Endodermal cell (in vitro differentiated cells): ENCODE data around the gene MR1. TPM values are rescaled to one million over a fixed set of nuclear protein-coding genes. Genes with fewer than 3 reads are reported as not detected.

Experiments used
- DNase-seq: peaks from one replicate; pipeline ENCODE4 v3.0.0-alpha.2; 2017
- H3K27ac ChIP-seq: 2 replicates; pipeline ENCODE4 v1.5.1; 2013; ENCODE audit warnings: mild to moderate bottlenecking, low read depth, low read length, moderate library complexity
- H3K27me3 ChIP-seq: 2 replicates; pipeline ENCODE4 v1.6.1; 2013; ENCODE audit warnings: mild to moderate bottlenecking, low read length, moderate library complexity; ENCODE audit not compliant: insufficient read depth, control insufficient read depth, poor library complexity, severe bottlenecking
- H3K36me3 ChIP-seq: 2 replicates; pipeline ENCODE4 v1.7.0; 2013; ENCODE audit warnings: mild to moderate bottlenecking, low read length, moderate library complexity; ENCODE audit not compliant: control insufficient read depth, insufficient read depth
- H3K4me1 ChIP-seq: one replicate; pipeline ENCODE4 v1.7.0; 2013; ENCODE audit warnings: low read length; ENCODE audit not compliant: control insufficient read depth, insufficient read depth
- H3K4me3 ChIP-seq: 2 replicates; pipeline ENCODE4 v1.5.1; 2013; ENCODE audit warnings: mild to moderate bottlenecking, low read length, moderate library complexity
- H3K9ac ChIP-seq: 2 replicates; pipeline ENCODE4 v1.6.1; 2013; ENCODE audit warnings: mild to moderate bottlenecking, low read length, moderate library complexity; ENCODE audit not compliant: poor library complexity, severe bottlenecking; ENCODE audit errors: extremely low read depth
- H3K9me3 ChIP-seq: 2 replicates; pipeline ENCODE4 v1.6.1; 2013; ENCODE audit warnings: mild to moderate bottlenecking, low read length, moderate library complexity; ENCODE audit not compliant: control insufficient read depth
- H3K27ac Mint-ChIP-seq: 2 replicates; pipeline ENCODE4 v1.8.0; 2020; ENCODE audit warnings: mixed read lengths
- H3K27me3 Mint-ChIP-seq: 2 replicates; pipeline ENCODE4 v1.8.0; 2021; ENCODE audit warnings: mild to moderate bottlenecking, mixed read lengths; ENCODE audit not compliant: insufficient read depth
- H3K36me3 Mint-ChIP-seq: 2 replicates; pipeline ENCODE4 v1.8.0; 2020; ENCODE audit warnings: low read depth, mixed read lengths
- H3K4me1 Mint-ChIP-seq: 2 replicates; pipeline ENCODE4 v1.8.0; 2020; ENCODE audit warnings: mixed read lengths
- H3K4me3 Mint-ChIP-seq: 2 replicates; pipeline ENCODE4 v1.8.0; 2020; ENCODE audit warnings: mild to moderate bottlenecking, moderate library complexity, mixed read lengths
- H3K9me3 Mint-ChIP-seq: 2 replicates; pipeline ENCODE4 v1.8.0; 2020; ENCODE audit warnings: mild to moderate bottlenecking, mixed read lengths
- WGBS, 2 experiments: methylation state at CpG; one replicate each; pipeline versions ENCODE4 v1.1.5 to v1.1.7; 2013; ENCODE audit warnings: missing lambda C conversion rate in 2 of 2, mixed read lengths in 1 of 2; ENCODE audit not compliant: insufficient coverage in 1 of 2, insufficient read length in 1 of 2; 5-methylcytosine and 5-hydroxymethylcytosine counted together
- total RNA-seq, 2 donors: library from RNA; stranded (reverse); fragmentation: NEBNext Ultra II Directional in 1 of 2; extraction: Animal tissue kit (Norgen Biotek cat#: 25700) in 1 of 2; gene quantifications; 2 replicates in 1 of 2; 3 replicates in 1 of 2; pipeline ENCODE4 v1.2.1, GENCODE V29; 2021
- TF ChIP-seq, protein P1 (sequence below): fragments of 200-600 bp; sonication (generic); conservative IDR thresholded peaks from 2 replicates; pipeline ENCODE4 v1.5.0; 2021; ENCODE audit warnings: antibody characterized with exemption, mild to moderate bottlenecking

Gene MR1
- total RNA-seq, 2 donors from 2014 or later = 0.22 to 0.35 TPM

DNA sequence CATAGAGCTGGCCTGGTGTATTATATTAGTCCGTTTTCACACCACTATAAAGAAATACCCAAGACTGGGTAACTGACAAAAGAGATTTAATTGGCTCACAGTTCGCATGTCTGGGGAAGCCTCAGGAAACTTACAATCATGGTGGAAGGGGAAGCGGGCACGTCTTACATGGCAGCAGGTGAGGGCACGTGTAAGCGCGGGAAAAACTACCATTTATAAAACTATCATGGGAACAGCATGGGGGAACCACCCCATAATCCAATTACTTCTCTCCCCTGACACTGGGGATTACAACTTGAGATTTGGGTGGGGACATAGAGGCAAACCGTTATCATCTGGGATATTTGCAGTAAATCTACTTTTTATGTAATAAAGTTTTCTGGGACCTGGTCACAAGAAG lies 61.5 kb downstream of the MR1 start:
- Mint-ChIP-seq H3K36me3 (peaks cover 21% of the 10 kb centered on the region), H3K9me3 (no peaks in the 10 kb centered on the region), H3K27ac (no peak overlapping the region), H3K4me3 (no peak overlapping the region), H3K4me1 (peaks cover 77% of the 10 kb centered on the region), H3K27me3 (peaks cover 39% of the 10 kb centered on the region)
- 91 to 100% methylated on average over 1 to 8 of the region's 8 CpGs for WGBS, 2 experiments
- no peaks in the 10 kb centered on the region for H3K9me3 ChIP-seq
- H3K4me1 ChIP-seq = peaks cover 21% of the 10 kb centered on the region
- H3K27me3 ChIP-seq = no peaks in the 10 kb centered on the region
- TF ChIP-seq, protein P1, sequence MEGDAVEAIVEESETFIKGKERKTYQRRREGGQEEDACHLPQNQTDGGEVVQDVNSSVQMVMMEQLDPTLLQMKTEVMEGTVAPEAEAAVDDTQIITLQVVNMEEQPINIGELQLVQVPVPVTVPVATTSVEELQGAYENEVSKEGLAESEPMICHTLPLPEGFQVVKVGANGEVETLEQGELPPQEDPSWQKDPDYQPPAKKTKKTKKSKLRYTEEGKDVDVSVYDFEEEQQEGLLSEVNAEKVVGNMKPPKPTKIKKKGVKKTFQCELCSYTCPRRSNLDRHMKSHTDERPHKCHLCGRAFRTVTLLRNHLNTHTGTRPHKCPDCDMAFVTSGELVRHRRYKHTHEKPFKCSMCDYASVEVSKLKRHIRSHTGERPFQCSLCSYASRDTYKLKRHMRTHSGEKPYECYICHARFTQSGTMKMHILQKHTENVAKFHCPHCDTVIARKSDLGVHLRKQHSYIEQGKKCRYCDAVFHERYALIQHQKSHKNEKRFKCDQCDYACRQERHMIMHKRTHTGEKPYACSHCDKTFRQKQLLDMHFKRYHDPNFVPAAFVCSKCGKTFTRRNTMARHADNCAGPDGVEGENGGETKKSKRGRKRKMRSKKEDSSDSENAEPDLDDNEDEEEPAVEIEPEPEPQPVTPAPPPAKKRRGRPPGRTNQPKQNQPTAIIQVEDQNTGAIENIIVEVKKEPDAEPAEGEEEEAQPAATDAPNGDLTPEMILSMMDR = no peak
- DNase-seq = no peak
- no peak overlapping the region for H3K4me3 ChIP-seq
- no peak overlapping the region for H3K27ac ChIP-seq
- peaks cover 28% of the 10 kb centered on the region for H3K36me3 ChIP-seq
- no peak overlapping the region for H3K9ac ChIP-seq

DNA sequence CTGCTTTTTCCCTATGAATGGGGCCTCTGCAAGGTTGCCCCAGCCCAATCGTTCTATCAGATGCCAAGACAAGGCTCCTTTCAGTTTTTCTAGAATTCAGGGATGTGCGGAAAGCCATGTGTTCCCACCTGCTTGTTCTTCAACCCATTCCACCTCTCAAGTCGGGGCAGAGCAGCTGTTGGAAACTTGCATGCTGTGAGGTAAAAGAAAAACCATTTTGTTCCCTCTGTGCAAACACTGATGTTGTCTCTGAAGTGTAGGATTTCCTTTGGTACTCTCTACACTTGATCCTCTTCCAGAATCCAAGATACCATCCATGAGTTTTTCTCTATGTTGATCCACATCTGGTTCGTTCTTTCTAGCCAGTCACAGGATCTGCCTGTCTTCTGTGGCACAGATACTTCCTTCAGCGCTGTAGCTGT lies 62.0 kb downstream of the MR1 start:
- TF ChIP-seq, protein P1 = no peak
- DNase-seq = no peak
- Histone ChIP-seq H3K4me1 (peaks cover 21% of the 10 kb centered on the region), H3K36me3 (peaks cover 27% of the 10 kb centered on the region), H3K27ac (peak overlapping the region; percentile 31), H3K27me3 (no peaks in the 10 kb centered on the region), H3K9me3 (no peaks in the 10 kb centered on the region), H3K4me3 (no peak overlapping the region), H3K9ac (no peak overlapping the region)
- 80 to 86% methylated on average over 2 to 5 of the region's 5 CpGs for WGBS, 2 experiments
- Mint-ChIP-seq H3K36me3 (peaks cover 19% of the 10 kb centered on the region), H3K27ac (no peak overlapping the region), H3K4me1 (peaks cover 80% of the 10 kb centered on the region), H3K27me3 (peaks cover 34% of the 10 kb centered on the region), H3K9me3 (no peaks in the 10 kb centered on the region), H3K4me3 (no peak overlapping the region)

DNA sequence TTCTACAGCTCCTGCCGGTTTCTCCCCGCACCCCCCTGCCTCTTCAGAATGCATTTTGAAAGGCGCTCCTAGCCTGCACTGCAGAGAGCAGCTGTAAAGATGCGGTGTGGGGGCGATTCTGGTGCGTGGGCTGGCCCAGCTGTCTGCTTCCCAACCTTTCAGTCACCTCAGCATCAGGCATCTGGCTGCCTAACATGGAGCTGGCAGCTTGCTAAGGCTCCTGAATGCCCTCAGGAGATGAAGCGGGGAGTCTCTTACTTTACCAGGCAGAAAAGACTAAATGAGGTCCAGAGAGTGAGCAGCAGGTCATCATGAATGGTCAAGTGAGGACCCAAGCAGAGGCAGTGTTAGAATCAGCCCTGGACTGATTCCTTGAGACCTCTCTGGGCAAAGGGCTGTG lies 63.5 kb downstream of the MR1 start:
- WGBS, 2 experiments = 40 to 64% methylated on average over 4 to 7 of the region's 7 CpGs
- peak overlapping the region; percentile 67 for H3K27ac ChIP-seq
- peaks cover 23% of the 10 kb centered on the region for H3K4me1 ChIP-seq
- no peak overlapping the region for H3K27ac Mint-ChIP-seq
- H3K9ac ChIP-seq = no peak overlapping the region
- no peak for DNase-seq
- peaks cover 13% of the 10 kb centered on the region for H3K36me3 ChIP-seq
- TF ChIP-seq, protein P1 = no peak
- no peaks in the 10 kb centered on the region for H3K9me3 Mint-ChIP-seq
- H3K9me3 ChIP-seq = no peaks in the 10 kb centered on the region
- H3K27me3 ChIP-seq = no peaks in the 10 kb centered on the region
- H3K4me3 Mint-ChIP-seq = no peak overlapping the region
- H3K4me1 Mint-ChIP-seq = peaks cover 81% of the 10 kb centered on the region
- H3K27me3 Mint-ChIP-seq = peaks cover 32% of the 10 kb centered on the region
- no peak overlapping the region for H3K4me3 ChIP-seq
- H3K36me3 Mint-ChIP-seq = peaks cover 9% of the 10 kb centered on the region
